Mesenchymal stem cell (in vitro differentiated cells and primary cell): ENCODE data around the gene HS2ST1.
A peak's percentile ranks its signal among the peaks of the same experiment; 100 is the strongest.

Source experiments
- DNase-seq: peaks from one replicate; pipeline ENCODE4 v3.0.0-alpha.2; 2013
- H2AFZ ChIP-seq: one replicate; pipeline ENCODE4 v1.6.1; 2013; ENCODE audit warnings: low read depth, mild to moderate bottlenecking, control low read depth, inconsistent platforms, low read length, moderate library complexity
- H2AK5ac ChIP-seq: 2 replicates; pipeline ENCODE4 v1.6.1; 2013; ENCODE audit warnings: low read length, moderate library complexity, mild to moderate bottlenecking, inconsistent platforms; ENCODE audit not compliant: severe bottlenecking
- H2BK120ac ChIP-seq: one replicate; pipeline ENCODE4 v1.6.1; 2013; ENCODE audit warnings: low read depth, mild to moderate bottlenecking, inconsistent platforms, low read length, moderate library complexity
- H2BK12ac ChIP-seq, 2 experiments: one replicate each; pipeline ENCODE4 v1.6.1; 2013; ENCODE audit warnings: inconsistent platforms in 2 of 2, low read length in 2 of 2, mild to moderate bottlenecking in 2 of 2, moderate library complexity in 2 of 2, control low read depth in 1 of 2
- H2BK15ac ChIP-seq: one replicate; pipeline ENCODE4 v1.6.1; 2013; ENCODE audit warnings: mild to moderate bottlenecking, low read depth, inconsistent platforms; ENCODE audit not compliant: poor library complexity, severe bottlenecking
- H2BK5ac ChIP-seq: 2 replicates; pipeline ENCODE4 v1.6.1; 2013; ENCODE audit warnings: low read depth, mild to moderate bottlenecking, low read length, control low read depth, inconsistent platforms; ENCODE audit not compliant: poor library complexity, severe bottlenecking
- H3K14ac ChIP-seq, 2 experiments: one replicate each; pipeline ENCODE4 v1.6.1; 2013; ENCODE audit warnings: inconsistent platforms in 2 of 2, low read length in 2 of 2, control low read depth in 1 of 2, mild to moderate bottlenecking in 1 of 2, moderate library complexity in 1 of 2
- H3K18ac ChIP-seq, 2 experiments: one replicate each; pipeline ENCODE4 v1.6.1; 2013; ENCODE audit warnings: inconsistent platforms in 2 of 2, low read length in 2 of 2, control low read depth in 1 of 2, low read depth in 1 of 2, mild to moderate bottlenecking in 1 of 2
- H3K23ac ChIP-seq, 2 experiments: one replicate each; pipeline ENCODE4 v1.6.1; 2013; ENCODE audit warnings: inconsistent platforms in 2 of 2, low read length in 2 of 2, mild to moderate bottlenecking in 2 of 2, moderate library complexity in 2 of 2, control low read depth in 1 of 2
- H3K27ac ChIP-seq: 2 replicates; pipeline ENCODE4 v1.5.1; 2013; ENCODE audit warnings: mild to moderate bottlenecking, moderate library complexity, low read length, control low read depth, inconsistent platforms; ENCODE audit not compliant: poor library complexity, severe bottlenecking
- H3K27me3 ChIP-seq, 2 experiments: 2 replicates each; pipeline versions ENCODE4 v1.6.1 to v1.7.0; 2013; ENCODE audit warnings: low read length in 2 of 2, mild to moderate bottlenecking in 2 of 2, moderate library complexity in 2 of 2, control low read depth in 1 of 2, inconsistent platforms in 1 of 2; ENCODE audit not compliant: control insufficient read depth in 1 of 2, insufficient read depth in 1 of 2
- H3K36me3 ChIP-seq, 2 experiments: 2 replicates each; pipeline versions ENCODE4 v1.6.1 to v1.7.0; 2013; ENCODE audit warnings: low read length in 2 of 2, control low read depth in 1 of 2, inconsistent platforms in 1 of 2, low read depth in 1 of 2, mild to moderate bottlenecking in 1 of 2; ENCODE audit not compliant: insufficient read depth in 2 of 2, control insufficient read depth in 1 of 2
- H3K4ac ChIP-seq, 2 experiments: one replicate each; pipeline ENCODE4 v1.6.1; 2013; ENCODE audit warnings: inconsistent platforms in 2 of 2, low read length in 2 of 2, mild to moderate bottlenecking in 2 of 2, moderate library complexity in 2 of 2, control low read depth in 1 of 2, low read depth in 1 of 2
- H3K4me1 ChIP-seq: 2 replicates; pipeline ENCODE4 v1.6.1; 2013; ENCODE audit warnings: low read depth, low read length, control low read depth; ENCODE audit not compliant: control insufficient read depth, insufficient read depth
- H3K4me2 ChIP-seq: 2 replicates; pipeline ENCODE4 v1.6.1; 2013; ENCODE audit warnings: low read length, mild to moderate bottlenecking, inconsistent platforms; ENCODE audit not compliant: poor library complexity, severe bottlenecking
- H3K4me3 ChIP-seq, 2 experiments: 2 replicates each; pipeline versions ENCODE4 v1.5.1 to v1.7.0; 2013; ENCODE audit warnings: low read length in 2 of 2, mild to moderate bottlenecking in 2 of 2, control low read depth in 1 of 2, low read depth in 1 of 2; ENCODE audit not compliant: insufficient read depth in 1 of 2
- H3K79me1 ChIP-seq: replicated peaks from 2 replicates; pipeline ENCODE4 v1.6.1; 2013; ENCODE audit warnings: mild to moderate bottlenecking, control low read depth, low read length, inconsistent platforms; ENCODE audit not compliant: poor library complexity, severe bottlenecking
- H3K9ac ChIP-seq: 2 replicates; pipeline ENCODE4 v1.7.0; 2013; ENCODE audit warnings: mild to moderate bottlenecking, low read length, moderate library complexity
- H3K9me3 ChIP-seq: 2 replicates; pipeline ENCODE4 v1.7.0; 2013; ENCODE audit warnings: mild to moderate bottlenecking, low read length; ENCODE audit not compliant: control insufficient read depth
- H4K8ac ChIP-seq: one replicate; pipeline ENCODE4 v1.6.1; 2013; ENCODE audit warnings: inconsistent platforms, mild to moderate bottlenecking, low read length, moderate library complexity
- H4K91ac ChIP-seq: one replicate; pipeline ENCODE4 v1.6.1; 2013; ENCODE audit warnings: mild to moderate bottlenecking, low read length, inconsistent platforms
- WGBS: methylation state at CpG from one replicate; pipeline ENCODE4 v1.1.7; 2013; ENCODE audit warnings: mixed read lengths; 5-methylcytosine and 5-hydroxymethylcytosine counted together

HS2ST1 gene

DNA sequence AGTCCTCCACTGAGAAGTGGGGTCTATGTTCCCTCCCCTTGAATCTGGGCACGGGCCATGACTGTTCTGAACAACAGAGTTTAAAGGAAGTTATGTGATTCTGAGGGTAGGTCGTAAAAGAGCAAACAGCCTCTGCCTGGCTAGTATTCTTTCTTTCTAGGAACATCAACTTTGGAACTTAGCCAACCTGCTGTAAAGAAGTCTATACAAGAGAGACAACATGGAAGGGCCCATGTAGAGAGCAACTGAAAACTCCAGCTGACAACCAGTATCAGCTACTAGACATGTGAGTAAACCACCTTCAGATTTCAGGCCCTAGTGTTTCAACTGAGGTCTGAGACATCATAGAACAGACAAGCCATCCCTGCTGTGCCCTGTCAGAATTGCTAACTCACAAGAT lies 8.0 kb upstream of the HS2ST1 start:
- Histone ChIP-seq H3K14ac (no peak overlapping the region), H3K9ac (no peak overlapping the region), H3K23ac (no peak overlapping the region), H3K18ac (no peak overlapping the region), H3K27ac (no peak overlapping the region), H3K4me1 (no peaks in the 10 kb centered on the region), H3K9me3 (no peaks in the 10 kb centered on the region), H2BK15ac (no peak overlapping the region), H2BK5ac (no peak overlapping the region), H2BK12ac (no peak overlapping the region), H2AK5ac (no peak overlapping the region), H4K91ac (no peak overlapping the region), H2AFZ (no peak overlapping the region), H3K4me3 (no peak overlapping the region), H3K4me2 (no peak overlapping the region), H3K36me3 (peaks cover 3 to 63% of the 10 kb centered on the region in 2 experiments), H2BK120ac (no peak overlapping the region), H3K27me3 (no peaks in the 10 kb centered on the region), H3K4ac (no peak overlapping the region), H3K79me1 (peaks cover 1% of the 10 kb centered on the region), H4K8ac (no peak overlapping the region)
- DNase-seq: peak; percentile 14
- whole genome bisulfite sequencing: no CpG with 5 or more reads among the region's 2 CpGs

DNA sequence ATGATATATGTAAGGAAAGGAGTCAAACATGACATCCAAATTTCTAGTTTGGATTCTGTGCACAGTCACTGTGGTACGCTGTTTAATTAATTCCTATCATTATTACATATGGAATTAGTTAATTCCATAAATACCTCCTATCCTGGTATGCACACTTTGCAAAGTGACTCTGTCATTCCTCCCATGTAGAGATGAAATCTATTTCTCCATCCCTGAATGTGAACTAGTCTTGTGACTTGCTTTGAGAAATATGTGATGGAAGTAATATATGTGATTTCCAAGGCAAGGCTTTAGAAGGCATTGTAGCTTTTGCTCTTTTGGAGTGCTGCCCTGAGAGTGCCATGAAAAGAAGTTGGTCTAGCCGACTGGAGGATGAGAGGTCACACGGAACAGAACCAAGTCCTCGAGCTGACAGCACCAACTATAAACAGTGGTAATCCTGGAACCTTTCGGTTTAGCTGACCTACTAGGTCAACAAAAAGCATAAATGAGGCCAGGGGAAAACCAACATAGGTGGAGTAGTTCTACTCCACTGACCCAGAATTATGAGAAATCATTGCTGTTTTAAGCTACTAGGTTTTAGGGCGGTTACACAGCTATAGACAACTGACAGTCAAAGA lies 2.0 kb upstream of the HS2ST1 start:
- Histone ChIP-seq H3K4me3 (peak overlapping the region in 1 of 2 experiments; percentile 97), H2AFZ (no peak overlapping the region), H2BK15ac (no peak overlapping the region), H3K23ac (no peak overlapping the region), H3K27ac (peak overlapping the region; percentile 22), H2AK5ac (no peak overlapping the region), H2BK120ac (no peak overlapping the region), H3K9me3 (no peaks in the 10 kb centered on the region), H3K18ac (no peak overlapping the region), H4K91ac (no peak overlapping the region), H3K27me3 (no peaks in the 10 kb centered on the region), H2BK12ac (peak overlapping the region in 1 of 2 experiments; percentile 24), H3K36me3 (peaks cover 3 to 26% of the 10 kb centered on the region in 2 experiments), H3K79me1 (peaks cover under 1% of the 10 kb centered on the region), H3K4me2 (peak overlapping the region; percentile 75), H3K4me1 (peaks cover 5% of the 10 kb centered on the region), H3K9ac (peak overlapping the region; percentile 99), H2BK5ac (no peak overlapping the region), H3K4ac (no peak overlapping the region), H4K8ac (no peak overlapping the region), H3K14ac (no peak overlapping the region)
- 52% methylated on average over 5 of the region's 6 CpGs for WGBS
- peak; percentile 65 for DNase-seq

DNA sequence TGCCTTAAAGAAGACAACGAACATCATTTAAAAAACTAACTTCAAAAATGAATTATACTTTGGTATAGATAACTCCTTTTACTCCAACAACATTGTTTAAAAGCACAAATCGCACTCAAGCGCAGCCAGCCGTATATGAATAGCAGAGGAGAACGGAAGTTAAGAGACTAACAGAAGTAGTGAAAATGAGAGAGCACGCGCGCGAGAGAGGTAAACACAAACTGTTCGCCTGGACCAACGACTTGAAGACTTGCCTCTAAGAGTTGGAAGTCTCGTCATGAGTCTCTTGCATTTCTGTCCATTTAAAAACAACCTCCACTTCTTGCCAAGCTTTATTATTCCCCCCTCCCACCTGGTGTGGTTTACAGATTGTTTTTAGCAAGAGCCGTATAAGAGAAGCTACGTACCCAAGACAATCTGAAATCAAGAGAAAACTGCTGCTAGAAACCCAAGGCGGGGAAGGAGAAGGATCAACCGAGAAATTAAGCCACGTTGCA lies 988 bp upstream of the HS2ST1 start:
- peak overlapping the region; percentile 13 for H2AK5ac ChIP-seq

GRCh38 chr1:86913896-86914600 lies 387 bp upstream of the HS2ST1 start, which contains the start of gene SELENOF:
TSS of gene SELENOF (minus strand) at chr1:86914126. CDS start at chr1:86914111, 15 bp downstream.
- Histone ChIP-seq H3K18ac (peak within 1 kb of the TSS; percentile 90 to 97), H2BK12ac (no peak within 1 kb of the TSS), H3K9me3 (no peaks in the 10 kb centered on the region), H3K4me3 (peak within 1 kb of the TSS; percentile 86 to 99), H2BK5ac (peak within 1 kb of the TSS; percentile 92), H3K27ac (peak within 1 kb of the TSS; percentile 83), H3K79me1 (peaks cover 3% of the 10 kb centered on the region), H4K91ac (peak within 1 kb of the TSS; percentile 85), H2AFZ (peak within 1 kb of the TSS; percentile 81), H3K9ac (peak within 1 kb of the TSS; percentile 99), H4K8ac (peak within 1 kb of the TSS; percentile 94), H3K36me3 (peaks cover 3 to 12% of the 10 kb centered on the region in 2 experiments), H3K23ac (peak within 1 kb of the TSS in 1 of 2 experiments; percentile 99), H3K14ac (peak within 1 kb of the TSS; percentile 62 to 95), H2BK15ac (peak within 1 kb of the TSS; percentile 99), H3K27me3 (no peaks in the 10 kb centered on the region), H3K4me2 (peak within 1 kb of the TSS; percentile 91), H3K4me1 (peaks cover 5% of the 10 kb centered on the region), H2AK5ac (peak within 1 kb of the TSS; percentile 13), H3K4ac (peak within 1 kb of the TSS; percentile 73 to 91), H2BK120ac (peak within 1 kb of the TSS; percentile 82)
- under 1% methylated on average over 44 of the region's 44 CpGs for WGBS
- peak; percentile 100 for DNase-seq

More for the DNA sequence above, 988 bp upstream of the HS2ST1 start:
- H3K27me3 ChIP-seq: no peaks in the 10 kb centered on the region
- H2AFZ ChIP-seq: peak overlapping the region; percentile 3
- H3K79me1 ChIP-seq: peaks cover 2% of the 10 kb centered on the region
- H3K9ac ChIP-seq: peak overlapping the region; percentile 99
- H3K18ac ChIP-seq: peak overlapping the region; percentile 90 to 97
- peak overlapping the region; percentile 80 for H2BK5ac ChIP-seq
- H2BK15ac ChIP-seq: no peak overlapping the region
- H2BK12ac ChIP-seq: no peak overlapping the region
- peak overlapping the region; percentile 86 to 97 for H3K4me3 ChIP-seq
- peak overlapping the region; percentile 83 for H3K27ac ChIP-seq
- peak overlapping the region; percentile 66 for H3K4me2 ChIP-seq
- no peaks in the 10 kb centered on the region for H3K9me3 ChIP-seq
- peak overlapping the region; percentile 85 for H4K91ac ChIP-seq
- H3K14ac ChIP-seq: peak overlapping the region in 1 of 2 experiments; percentile 72
- H3K23ac ChIP-seq: peak overlapping the region in 1 of 2 experiments; percentile 70
- 0% methylated on average over 15 of the region's 17 CpGs for WGBS
- H2BK120ac ChIP-seq: peak overlapping the region; percentile 82
- peak overlapping the region; percentile 73 to 76 for H3K4ac ChIP-seq
- peaks cover 3 to 17% of the 10 kb centered on the region in 2 experiments for H3K36me3 ChIP-seq
- peaks cover 5% of the 10 kb centered on the region for H3K4me1 ChIP-seq
- DNase-seq: peak; percentile 80
- peak overlapping the region; percentile 94 for H4K8ac ChIP-seq
